Uterus (tissue), 2 donors: ENCODE measurements around the gene EVA1A.

Experiments
- POLR2A ChIP-seq, 2 donors: fragments of 450-650 bp; IDR thresholded peaks; one replicate each; pipeline ENCODE4 v1.6.1; 2016; ENCODE audit warnings: antibody characterized with exemption in 2 of 2, mild to moderate bottlenecking in 1 of 2, moderate library complexity in 1 of 2
- TF ChIP-seq, protein P1 (sequence below), 4 experiments: fragments of 200-600 bp in 2 of 4; fragments of 450-650 bp in 2 of 4; sonication (generic) in 2 of 4; IDR thresholded peaks; one replicate each; pipeline ENCODE4 v1.5.1; 2016 to 2019; ENCODE audit warnings: antibody characterized with exemption in 4 of 4, mild to moderate bottlenecking in 2 of 4, moderate library complexity in 1 of 4

DNA sequence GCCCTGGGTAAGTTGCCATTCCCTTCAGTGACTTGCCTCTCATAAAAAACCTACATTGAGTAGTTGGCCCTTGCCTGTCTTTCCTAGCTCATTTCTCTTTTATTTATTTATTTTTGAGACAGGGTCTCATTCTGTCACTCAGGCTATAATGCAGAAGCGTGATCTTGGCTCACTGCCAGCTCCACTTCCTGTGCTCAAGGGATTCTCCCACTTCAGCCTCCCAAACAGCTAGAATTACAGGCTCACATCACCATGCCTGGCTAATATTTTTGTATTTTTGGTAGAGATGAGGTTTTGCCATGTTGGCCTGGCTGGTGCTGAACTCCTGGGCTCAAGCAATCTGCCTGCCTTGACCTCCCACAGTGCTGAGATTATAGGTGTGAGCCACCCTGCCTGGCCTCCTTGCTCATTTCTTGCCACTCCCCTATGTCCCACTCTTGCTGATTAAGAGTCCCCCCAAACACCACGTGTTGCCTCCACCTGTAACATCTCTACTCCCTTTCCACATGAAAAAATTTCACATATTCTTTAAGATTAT is 12.6 kb downstream of the EVA1A start:
- TF ChIP-seq, protein P1, sequence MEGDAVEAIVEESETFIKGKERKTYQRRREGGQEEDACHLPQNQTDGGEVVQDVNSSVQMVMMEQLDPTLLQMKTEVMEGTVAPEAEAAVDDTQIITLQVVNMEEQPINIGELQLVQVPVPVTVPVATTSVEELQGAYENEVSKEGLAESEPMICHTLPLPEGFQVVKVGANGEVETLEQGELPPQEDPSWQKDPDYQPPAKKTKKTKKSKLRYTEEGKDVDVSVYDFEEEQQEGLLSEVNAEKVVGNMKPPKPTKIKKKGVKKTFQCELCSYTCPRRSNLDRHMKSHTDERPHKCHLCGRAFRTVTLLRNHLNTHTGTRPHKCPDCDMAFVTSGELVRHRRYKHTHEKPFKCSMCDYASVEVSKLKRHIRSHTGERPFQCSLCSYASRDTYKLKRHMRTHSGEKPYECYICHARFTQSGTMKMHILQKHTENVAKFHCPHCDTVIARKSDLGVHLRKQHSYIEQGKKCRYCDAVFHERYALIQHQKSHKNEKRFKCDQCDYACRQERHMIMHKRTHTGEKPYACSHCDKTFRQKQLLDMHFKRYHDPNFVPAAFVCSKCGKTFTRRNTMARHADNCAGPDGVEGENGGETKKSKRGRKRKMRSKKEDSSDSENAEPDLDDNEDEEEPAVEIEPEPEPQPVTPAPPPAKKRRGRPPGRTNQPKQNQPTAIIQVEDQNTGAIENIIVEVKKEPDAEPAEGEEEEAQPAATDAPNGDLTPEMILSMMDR (IDR thresholded peaks at IDR 0.05): no peak
- no peak for TF ChIP-seq POLR2A (IDR thresholded peaks at IDR 0.05)
